Right lobe of liver (tissue), 6 donors: Measurements from ENCODE around the gene TFEB. TPM values are rescaled to one million over a fixed set of nuclear protein-coding genes. Genes with fewer than 3 reads are reported as not detected.

Source experiments
- ATAC-seq, 4 donors: fragments of 200-7000 bp; cut with Tn5 transposase; one replicate each; pipeline ENCODE4 v1.9.1; 2020; ENCODE audit warnings: mild to moderate bottlenecking in 4 of 4, moderate library complexity in 4 of 4
- DNase-seq, 3 donors: peaks; one replicate each; pipeline ENCODE4 v3.0.0-alpha.2; 2020
- H3K27ac ChIP-seq, 3 donors: fragments of 200-600 bp; one replicate each; pipeline ENCODE4 v1.8.0; 2022
- H3K27me3 ChIP-seq, 2 donors: fragments of 200-600 bp; one replicate each; pipeline ENCODE4 v1.8.0; 2022
- H3K36me3 ChIP-seq, 4 donors: fragments of 200-600 bp; sonication (generic) in 1 of 4; one replicate each; pipeline versions ENCODE4 v1.5.1 to v1.8.0; 2017 to 2022; ENCODE audit warnings: control low read depth in 1 of 4
- H3K4me1 ChIP-seq, 4 donors: fragments of 200-600 bp; sonication (generic) in 1 of 4; one replicate each; pipeline versions ENCODE4 v1.5.1 to v1.8.0; 2017 to 2022; ENCODE audit warnings: control low read depth in 1 of 4
- H3K4me3 ChIP-seq, 3 donors: fragments of 200-600 bp; one replicate each; pipeline ENCODE4 v1.8.0; 2022
- H3K9me3 ChIP-seq, 4 donors: fragments of 200-600 bp; sonication (generic) in 1 of 4; one replicate each; pipeline versions ENCODE4 v1.5.1 to v1.8.0; 2017 to 2022; ENCODE audit warnings: control low read depth in 1 of 4
- CTCF ChIP-seq, 4 donors: fragments of 200-600 bp in 3 of 4; fragments of 450-650 bp in 1 of 4; IDR thresholded peaks; one replicate each; pipeline versions ENCODE4 v1.5.1 to v1.8.0; 2016 to 2022; ENCODE audit warnings: antibody characterized with exemption in 4 of 4, mild to moderate bottlenecking in 2 of 4
- POLR2A ChIP-seq: fragments of 450-650 bp; IDR thresholded peaks from one replicate; pipeline ENCODE4 v1.6.1; 2017; ENCODE audit warnings: antibody characterized with exemption, mild to moderate bottlenecking
- WGBS: methylation state at CpG from one replicate; pipeline ENCODE4 v1.1.6; 2018; ENCODE audit warnings: low coverage, low lambda C conversion rate; ENCODE audit not compliant: insufficient coverage; ENCODE audit errors: missing lambda C conversion rate; 5-methylcytosine and 5-hydroxymethylcytosine counted together
- intact Hi-C, 2 donors: fragments of 100-400 bp; cut with DNase I; formaldehyde crosslinking; loops; one replicate each; pipeline versions ENCODE4 v1.11.2 to v1.14.1; 2022
- total RNA-seq, 6 experiments: library from RNA; depleted of rRNA in 2 of 6; stranded (reverse); fragments of >200 nt in 2 of 6; fragmentation: NEBNext Ultra II Directional in 3 of 6; extraction: Animal tissue kit (Norgen Biotek cat#: 25700) in 3 of 6; gene quantifications; one replicate each; pipeline versions ENCODE4 v1.1.0 to v1.2.4, GENCODE V29; 2016 to 2023
- donor health status: DM: no; HTN: yes; CAD: no.
- donor health status: DM: no; HTN: no; CAD: no.
- donor health status: DM: no; HTN: no; CAD: no.
- donor health status: DM: no; HTN: yes; CAD: no.
- donor health status: DM: no; HTN: yes; CAD: no.

The TFEB gene
- total RNA-seq, 6 experiments from 2014 or later = 4.5 to 9.2 (median 6.6) TPM

GRCh38 chr6:41724228-41724580 is 11.2 kb downstream of the TFEB start:
- Histone ChIP-seq H3K9me3 (no peaks in the 10 kb centered on the region), H3K4me3 (no peak overlapping the region), H3K36me3 (no peaks in the 10 kb centered on the region), H3K27ac (no peak overlapping the region), H3K27me3 (no peaks in the 10 kb centered on the region), H3K4me1 (no peaks in the 10 kb centered on the region)
- intact Hi-C loops = no loop called here
- TF ChIP-seq CTCF (IDR thresholded peaks at IDR 0.05) = no peak
- no peak for TF ChIP-seq POLR2A
- WGBS = 67% methylated on average over 5 of the region's 7 CpGs
- ATAC-seq (no peak), DNase-seq (no peak)

GRCh38 chr6:41723530-41724227 is 11.7 kb downstream of the TFEB start:
- Histone ChIP-seq H3K27me3 (no peaks in the 10 kb centered on the region), H3K4me1 (no peaks in the 10 kb centered on the region), H3K36me3 (no peaks in the 10 kb centered on the region), H3K9me3 (no peaks in the 10 kb centered on the region), H3K4me3 (no peak overlapping the region), H3K27ac (peak overlapping the region in 2 of 3 donors; percentile 14 to 35)
- 49% methylated on average over 6 of the region's 21 CpGs for WGBS
- TF ChIP-seq POLR2A = no peak
- peak; percentile 74 to 83 (median 75) for DNase-seq
- peak; percentile 72 to 87 (median 77) for ATAC-seq
- intact Hi-C loops = no loop called here

GRCh38 chr6:41722969-41723529 is 12.4 kb downstream of the TFEB start:
- TF ChIP-seq POLR2A = no peak
- TF ChIP-seq CTCF (IDR thresholded peaks at IDR 0.05) = no peak
- no peaks in the 10 kb centered on the region for H3K4me1 ChIP-seq
- 71% methylated on average over 8 of the region's 8 CpGs for WGBS
- DNase-seq (no peak), ATAC-seq (no peak)
- intact Hi-C loops = no loop called here
- H3K4me3 ChIP-seq = no peak overlapping the region
- no peak overlapping the region for H3K27ac ChIP-seq
- no peaks in the 10 kb centered on the region for H3K27me3 ChIP-seq
- H3K9me3 ChIP-seq = no peaks in the 10 kb centered on the region
- H3K36me3 ChIP-seq = no peaks in the 10 kb centered on the region

- ATAC-seq (no peak), DNase-seq (no peak)
- intact Hi-C loops = no loop called here
- Histone ChIP-seq H3K36me3 (no peaks in the 10 kb centered on the region), H3K27me3 (no peaks in the 10 kb centered on the region), H3K9me3 (no peaks in the 10 kb centered on the region), H3K4me1 (no peaks in the 10 kb centered on the region), H3K4me3 (no peak overlapping the region), H3K27ac (no peak overlapping the region)
- no CpG with 5 or more reads among the region's 3 CpGs for WGBS
- TF ChIP-seq CTCF (IDR thresholded peaks at IDR 0.05) (no peak), POLR2A (no peak)
These were observed 14.0 kb downstream of the TFEB start for GRCh38 chr6:41721414-41721813.

- DNase-seq (no peak), ATAC-seq (no peak)
- intact Hi-C loops = no loop called here
- H3K4me3 ChIP-seq = no peak overlapping the region
- no peaks in the 10 kb centered on the region for H3K36me3 ChIP-seq
- TF ChIP-seq CTCF (IDR thresholded peaks at IDR 0.05) (no peak), POLR2A (no peak)
- no peak overlapping the region for H3K27ac ChIP-seq
- 60% methylated on average over 1 of the region's 2 CpGs for WGBS
- H3K27me3 ChIP-seq = no peaks in the 10 kb centered on the region
- no peaks in the 10 kb centered on the region for H3K4me1 ChIP-seq
- H3K9me3 ChIP-seq = no peaks in the 10 kb centered on the region
These were observed 14.6 kb downstream of the TFEB start for GRCh38 chr6:41720783-41721182.
